GM19023 (cell line): ENCODE results near the gene GRK5.
"Not testable (repeated sequence)": the region's sequence is repeated elsewhere in the genome, so short reads cannot be mapped to it uniquely, and the experiment has no call there.

Source experiments
- ATAC-seq: cut with Tn5 transposase; IDR thresholded peaks from one replicate; pipeline ENCODE4 v1.9.1; 2021; ENCODE audit warnings: mild to moderate bottlenecking, moderate library complexity; ENCODE audit not compliant: unreplicated experiment

GRK5 gene

GRCh38 chr10:119272736-119273135, 65.4 kb downstream of the GRK5 start:
- ATAC-seq, result no peak

GRCh38 chr10:119273413-119273812, 66.0 kb downstream of the GRK5 start:
- ATAC-seq, result no peak

GRCh38 chr10:119274519-119275045, 67.2 kb downstream of the GRK5 start:
- no peak for ATAC-seq

GRCh38 chr10:119275085-119275484, 67.7 kb downstream of the GRK5 start:
- no peak for ATAC-seq

DNA sequence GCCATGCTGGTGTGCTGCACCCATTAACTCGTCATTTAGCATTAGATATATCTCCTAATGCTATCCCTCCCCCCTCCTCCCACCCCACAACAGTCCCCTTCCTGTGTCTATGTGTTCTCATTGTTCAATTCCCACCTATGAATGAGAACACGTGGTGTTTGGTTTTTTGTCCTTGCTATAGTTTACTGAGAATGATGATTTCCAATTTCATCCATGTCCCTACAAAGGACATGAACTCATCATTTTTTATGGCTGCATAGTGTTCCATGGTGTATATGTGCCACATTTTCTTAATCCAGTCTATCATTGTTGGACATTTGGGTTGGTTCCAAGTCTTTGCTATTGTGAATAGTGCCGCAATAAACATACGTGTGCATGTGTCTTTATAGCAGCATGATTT, 68.8 kb downstream of the GRK5 start:
- not testable (repeated sequence) for ATAC-seq

DNA sequence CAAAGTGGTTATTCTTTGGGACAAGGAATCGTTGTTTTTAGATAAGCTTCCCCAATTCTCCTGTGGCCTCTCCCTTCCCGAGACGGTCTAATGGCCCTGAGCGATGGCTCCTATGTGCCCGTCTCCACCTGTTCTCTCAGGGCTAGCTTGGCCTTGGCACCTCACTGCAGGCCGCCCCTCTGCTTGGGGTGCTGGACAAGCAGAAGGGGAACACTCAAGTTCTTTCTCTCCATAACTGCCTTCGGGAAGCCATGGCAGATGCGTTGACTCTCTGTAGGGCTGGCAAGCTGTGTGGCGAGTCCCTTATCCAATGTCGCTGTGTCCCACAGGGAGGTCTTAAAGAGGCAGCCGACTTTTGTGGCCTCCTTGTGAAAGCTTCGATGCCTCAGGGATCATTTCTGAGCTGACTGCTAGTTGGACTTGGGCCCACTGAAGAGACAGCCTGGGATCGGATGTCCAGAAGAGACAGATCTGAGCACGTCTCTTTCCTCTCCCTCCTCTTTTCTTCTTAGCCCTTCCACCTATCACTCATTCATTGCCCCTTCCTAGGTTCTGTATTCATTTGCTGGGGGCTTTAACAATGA, 70.8 kb downstream of the GRK5 start:
- ATAC-seq, result no peak

GRCh38 chr10:119279441-119279840, 72.1 kb downstream of the GRK5 start:
- ATAC-seq, result no peak

DNA sequence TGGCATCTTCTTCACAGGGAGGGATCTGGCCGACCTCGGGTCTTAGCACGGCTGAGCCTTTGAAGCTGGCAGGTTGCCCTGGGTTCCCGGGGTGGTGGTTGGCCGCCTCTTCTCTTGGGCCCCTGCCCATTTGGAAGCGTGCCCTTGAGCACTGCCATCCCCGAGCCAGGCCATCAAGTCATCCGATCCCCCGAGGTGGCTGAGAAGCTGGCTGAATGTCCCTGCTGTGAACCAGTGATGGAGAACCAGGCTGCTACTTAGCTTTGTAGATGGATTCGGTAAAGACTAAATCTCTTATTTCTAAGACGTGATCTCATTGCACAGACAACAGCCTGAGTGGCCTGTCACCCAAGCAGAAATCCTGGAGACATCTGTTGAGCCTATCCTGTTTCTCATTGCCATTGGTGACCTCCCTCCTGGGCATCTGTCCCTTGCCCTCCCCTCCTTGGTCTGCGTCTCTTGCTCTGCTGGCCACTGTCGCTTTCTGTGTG, 74.3 kb downstream of the GRK5 start:
- no peak for ATAC-seq

DNA sequence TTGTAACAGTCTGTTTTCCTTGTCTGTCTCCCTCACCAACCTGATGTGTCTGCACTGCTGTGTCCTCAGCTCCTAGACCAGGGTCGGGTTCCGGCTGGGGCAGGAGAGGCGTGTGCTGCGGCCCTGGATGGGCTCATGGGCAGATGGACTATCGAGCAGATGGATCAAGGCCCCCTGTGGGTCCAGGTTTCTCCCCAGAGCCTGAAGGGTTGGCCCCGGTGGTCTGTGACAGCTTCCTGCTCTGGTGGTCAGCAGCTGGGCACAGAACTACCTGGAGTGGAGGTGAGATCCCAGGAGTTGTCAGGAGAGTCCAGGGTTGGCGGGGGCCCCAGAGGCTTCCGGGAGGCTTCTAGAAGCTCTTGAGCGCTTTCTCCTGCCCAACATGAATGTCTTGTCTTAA, 75.1 kb downstream of the GRK5 start:
- ATAC-seq, result no peak

DNA sequence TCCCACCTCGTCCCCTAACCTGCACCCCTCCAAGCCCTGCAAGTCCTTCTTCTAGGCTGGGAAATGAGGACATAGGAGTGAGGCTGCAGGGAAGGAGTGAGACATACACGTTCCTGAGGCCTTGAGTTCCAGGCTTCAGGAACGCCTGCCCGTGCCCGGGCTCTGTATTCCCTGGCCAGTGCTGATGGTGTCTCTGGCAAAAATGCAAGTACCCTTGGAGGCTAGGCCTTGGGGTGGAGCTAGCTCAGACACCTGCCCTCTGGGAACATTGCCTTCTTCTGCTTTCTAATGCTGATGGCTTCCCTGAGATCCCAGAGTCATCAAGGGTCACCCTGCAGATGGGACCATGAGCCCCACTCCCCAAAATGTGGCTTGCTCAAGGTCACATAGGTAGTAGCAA, 76.0 kb downstream of the GRK5 start:
- ATAC-seq, result no peak

- ATAC-seq, result no peak
Observed at GRCh38 chr10:119283818-119284217, 76.4 kb downstream of the GRK5 start.

GRCh38 chr10:119284679-119285096, 77.3 kb downstream of the GRK5 start:
- no peak for ATAC-seq

- no peak for ATAC-seq
Observed at GRCh38 chr10:119285495-119286267, 78.3 kb downstream of the GRK5 start.

GRCh38 chr10:119286516-119286915, 79.1 kb downstream of the GRK5 start:
- ATAC-seq, result no peak

GRCh38 chr10:119286983-119287633, 79.7 kb downstream of the GRK5 start:
- no peak for ATAC-seq

DNA sequence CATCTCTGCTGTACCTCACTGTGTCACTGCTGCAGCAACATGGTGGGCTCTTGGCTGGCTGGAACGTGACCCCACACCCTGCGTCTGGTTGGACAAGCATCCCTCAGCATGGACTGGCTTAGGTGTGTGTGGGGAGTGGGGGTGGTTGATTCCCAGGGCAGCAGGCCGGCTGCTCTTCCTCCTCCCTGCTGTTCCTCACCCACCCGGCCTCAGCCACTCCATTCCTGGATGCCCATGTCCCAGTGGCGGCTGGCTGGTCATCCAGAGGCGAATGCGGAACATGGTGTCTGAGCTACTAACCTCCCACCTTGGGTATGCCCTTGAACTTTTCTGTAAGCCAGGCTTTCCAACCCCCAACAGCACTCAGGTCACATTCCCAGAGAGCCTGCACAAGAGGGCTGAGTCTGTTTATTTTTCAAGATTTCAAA, 81.2 kb downstream of the GRK5 start:
- ATAC-seq, result no peak

GRCh38 chr10:119289227-119289920, 82.0 kb downstream of the GRK5 start:
- ATAC-seq, result no peak

DNA sequence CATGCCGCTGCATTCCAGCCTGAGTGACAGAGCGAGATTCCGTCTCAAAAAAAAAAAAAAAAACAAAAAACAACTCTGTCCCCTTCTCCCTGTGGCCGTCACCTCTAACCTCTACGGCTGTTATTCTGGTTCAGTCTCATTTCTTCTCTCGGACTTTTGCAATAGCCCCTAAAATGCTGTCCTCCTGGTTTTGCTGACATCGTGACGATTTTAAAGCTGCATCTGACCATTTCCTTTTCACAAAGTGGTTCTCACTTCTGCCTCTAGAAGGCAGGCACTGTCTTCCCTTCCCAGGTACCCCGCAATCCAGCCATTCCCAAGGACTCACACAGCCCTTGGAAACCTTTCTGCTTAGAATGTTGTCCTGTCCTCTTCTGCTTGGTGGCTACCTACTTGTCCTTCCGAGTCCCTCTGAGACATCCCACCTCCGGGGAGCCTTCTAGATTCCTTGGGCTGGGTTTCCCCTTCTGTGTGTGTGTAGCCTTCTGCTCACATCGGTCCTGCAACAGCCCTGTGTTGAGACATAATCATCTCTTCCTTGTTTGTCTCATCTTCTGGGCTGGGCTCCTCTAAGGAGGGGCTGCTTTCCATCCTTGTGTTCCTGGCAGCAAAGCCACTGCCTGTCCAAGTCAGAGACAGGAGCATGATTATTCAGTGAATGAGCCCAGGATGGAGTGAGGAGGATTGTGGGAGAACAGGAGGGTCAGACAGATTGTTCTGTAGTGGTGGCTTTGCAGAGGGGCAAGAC, 83.1 kb downstream of the GRK5 start:
- ATAC-seq, result no peak

DNA sequence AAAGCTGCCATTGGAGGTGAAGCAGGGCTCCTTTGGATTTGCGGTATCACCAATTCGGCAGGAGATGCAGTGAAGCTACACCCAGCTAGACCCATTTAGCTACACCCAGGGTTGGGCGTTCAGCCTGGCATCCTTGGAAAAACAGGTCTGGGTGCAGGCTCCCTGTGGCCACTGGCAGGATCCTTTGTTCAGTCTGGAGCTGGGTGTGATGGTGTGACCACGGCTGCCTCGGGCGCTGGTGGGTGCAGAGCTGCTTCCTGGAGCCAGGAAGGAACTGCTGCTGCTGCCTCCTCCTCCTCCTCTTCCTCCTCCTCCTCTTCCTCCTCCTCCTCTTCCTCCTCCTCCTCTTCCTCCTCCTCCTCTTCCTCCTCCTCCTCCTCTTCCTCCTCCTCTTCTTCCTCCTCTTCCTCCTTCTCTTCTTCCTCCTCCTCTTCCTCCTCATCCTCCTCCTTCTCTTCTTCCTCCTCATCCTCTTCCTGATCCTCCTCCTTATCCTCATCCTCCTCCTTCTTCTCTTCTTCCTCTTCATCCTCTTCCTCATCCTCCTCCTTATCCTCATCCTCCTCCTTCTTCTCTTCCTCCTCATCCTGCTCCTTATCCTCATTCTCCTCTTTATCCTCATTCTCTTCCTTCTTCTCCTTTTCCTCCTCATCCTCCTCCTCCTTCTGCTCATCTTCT, 84.0 kb downstream of the GRK5 start:
- no peak for ATAC-seq
